HG03095 (cell line): ENCODE data around the gene ZSWIM6.
A peak's percentile ranks its signal among the peaks of the same experiment; 100 is the strongest.

Experiments
- ATAC-seq: cut with Tn5 transposase; IDR thresholded peaks from one replicate; pipeline ENCODE4 v1.9.1; 2021; ENCODE audit warnings: moderate library complexity; ENCODE audit not compliant: unreplicated experiment

Gene ZSWIM6

DNA sequence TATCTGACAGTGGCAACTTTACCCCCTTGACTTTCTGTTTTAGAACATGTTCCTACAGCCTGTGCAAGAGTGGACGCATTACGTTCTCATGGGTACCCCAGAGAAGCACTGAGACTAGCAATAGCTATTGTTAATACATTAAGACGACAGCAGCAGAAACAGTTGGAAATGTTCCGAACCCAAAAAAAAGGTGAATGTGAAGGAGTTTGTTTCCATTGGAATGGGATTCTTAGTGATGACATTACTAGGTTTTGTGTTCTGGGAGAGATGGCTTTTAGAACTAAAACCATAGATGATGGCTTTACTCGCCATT is 194.1 kb downstream of the ZSWIM6 start:
- ATAC-seq, result no peak

DNA sequence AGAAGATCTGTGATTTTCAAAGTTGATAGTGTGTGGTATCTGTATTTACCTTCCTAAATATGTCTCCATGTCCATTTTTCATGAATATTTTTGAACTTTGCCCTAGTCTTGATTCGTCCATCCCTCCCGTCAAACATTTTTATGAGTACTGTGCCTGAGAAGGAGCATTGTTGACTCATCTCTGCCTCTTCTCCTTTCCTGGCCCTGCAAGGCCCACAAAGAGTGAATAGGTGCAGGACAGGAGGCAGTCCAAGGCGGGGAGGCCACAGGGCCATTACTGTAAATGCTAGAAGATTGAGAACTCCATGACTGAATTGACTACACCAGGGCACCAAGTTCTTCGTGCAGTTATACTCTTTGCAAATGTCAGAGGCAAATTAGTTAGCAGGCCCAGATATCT is 200.9 kb downstream of the ZSWIM6 start:
- no peak for ATAC-seq

DNA sequence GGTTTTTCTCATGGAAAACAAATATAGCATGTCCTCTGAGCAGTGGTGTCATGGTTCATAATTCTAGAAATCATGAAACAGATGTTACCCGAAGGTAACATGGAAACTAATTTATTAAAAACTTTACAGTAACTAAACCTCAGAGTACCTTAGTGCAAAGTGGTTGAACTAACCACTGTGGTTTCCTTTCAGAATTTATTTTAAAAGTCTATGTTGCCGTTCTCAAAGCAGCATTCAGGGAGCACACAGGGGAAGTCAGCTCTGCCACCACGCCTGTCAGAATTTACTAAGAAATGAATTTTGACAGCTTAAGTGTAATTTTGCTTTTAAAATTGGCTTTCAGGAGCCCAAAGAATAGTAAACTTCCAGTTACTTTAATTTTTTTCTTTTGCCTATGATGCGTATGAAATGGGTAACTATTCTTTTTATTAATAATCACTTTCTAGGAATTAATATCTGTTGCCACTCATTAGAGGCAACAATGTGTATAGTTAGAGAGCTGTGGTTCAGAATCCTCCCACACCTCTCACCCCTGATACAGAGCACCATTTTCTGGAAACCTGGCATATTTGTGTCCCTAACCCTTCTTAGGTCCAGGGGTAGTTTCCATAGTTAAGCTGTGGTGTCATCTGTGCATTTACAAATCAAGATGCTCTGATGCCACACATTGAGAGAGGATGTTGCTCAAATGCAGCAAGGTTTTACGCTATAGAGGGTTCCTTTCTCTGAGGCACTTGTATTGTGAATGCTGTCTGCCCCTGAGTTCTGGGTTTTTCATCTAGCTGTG is 202.6 kb downstream of the ZSWIM6 start:
- peak; percentile 97 for ATAC-seq

DNA sequence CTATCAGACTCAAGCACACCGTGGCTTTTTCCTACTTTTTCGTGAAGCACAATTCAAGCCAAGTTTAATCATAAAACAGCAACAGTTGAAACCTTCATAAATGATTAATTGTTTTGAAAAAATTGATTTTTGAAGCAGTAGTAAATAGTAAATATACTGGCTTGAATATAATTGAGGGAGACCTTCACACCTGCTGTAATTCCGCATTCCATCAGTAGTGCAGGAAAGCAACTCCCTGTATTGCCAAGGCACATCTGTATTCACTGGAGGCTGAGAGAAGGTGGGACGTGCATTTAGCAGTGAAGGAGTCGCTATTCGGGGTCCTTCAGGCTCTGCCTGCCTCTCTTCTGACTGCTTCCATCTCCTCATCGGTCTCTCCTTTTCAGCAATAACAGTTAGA is 203.8 kb downstream of the ZSWIM6 start:
- ATAC-seq, result no peak

DNA sequence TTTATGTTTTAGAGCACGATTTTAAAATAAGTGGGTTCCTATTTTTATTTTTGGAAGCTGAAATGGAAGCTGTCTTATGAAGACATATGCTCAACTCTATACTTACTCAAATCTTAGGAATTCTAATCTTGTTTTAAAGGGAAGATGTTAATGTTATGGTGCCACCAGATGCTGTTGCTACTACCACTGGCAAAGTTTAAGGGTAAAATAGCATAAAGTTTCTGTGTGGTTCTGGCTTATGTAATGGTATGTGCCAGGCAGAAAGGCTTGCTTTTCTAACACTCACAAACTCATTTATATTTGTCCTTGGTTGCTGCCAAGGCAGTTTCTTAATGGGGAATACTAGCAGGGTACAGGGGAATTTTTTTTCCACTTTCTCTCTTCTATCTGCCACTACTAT is 204.9 kb downstream of the ZSWIM6 start:
- ATAC-seq, result no peak

DNA sequence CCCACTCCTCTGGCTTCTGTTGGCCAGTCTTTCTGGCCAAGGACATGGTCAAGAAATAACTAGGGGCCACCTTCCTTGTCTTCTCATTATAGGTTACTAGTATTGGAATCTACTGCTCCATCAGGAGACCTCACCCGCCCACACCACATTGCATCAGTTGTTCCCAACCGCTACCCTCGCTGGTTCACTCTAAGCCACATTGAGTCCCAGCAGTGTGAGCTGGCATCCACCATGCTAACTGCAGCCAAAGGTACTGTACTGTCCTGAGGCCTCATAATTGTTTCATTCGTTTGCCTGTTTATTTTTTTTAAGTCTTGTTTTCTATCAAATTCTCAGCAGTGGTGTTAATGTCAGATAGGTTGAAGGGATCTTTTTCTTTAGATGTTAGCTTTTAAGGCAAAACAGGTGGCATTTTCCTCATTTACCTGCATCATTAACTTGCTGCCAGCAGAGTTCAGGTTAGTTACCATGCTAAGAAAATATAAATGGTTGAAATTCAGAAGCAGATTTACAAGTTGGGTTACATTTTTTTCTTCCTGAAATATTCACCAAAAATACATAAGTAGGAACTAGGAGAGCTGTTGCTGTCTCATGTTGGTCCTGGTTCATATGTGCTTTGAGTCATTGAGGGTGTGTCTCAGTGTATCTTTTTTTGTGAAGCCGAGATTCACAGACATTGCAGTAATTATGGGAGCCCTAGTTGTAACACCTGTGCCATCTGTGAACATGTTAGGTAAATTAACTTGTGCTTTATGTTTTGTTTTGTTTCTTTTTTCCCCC is 206.9 kb downstream of the ZSWIM6 start:
- ATAC-seq, result no peak

DNA sequence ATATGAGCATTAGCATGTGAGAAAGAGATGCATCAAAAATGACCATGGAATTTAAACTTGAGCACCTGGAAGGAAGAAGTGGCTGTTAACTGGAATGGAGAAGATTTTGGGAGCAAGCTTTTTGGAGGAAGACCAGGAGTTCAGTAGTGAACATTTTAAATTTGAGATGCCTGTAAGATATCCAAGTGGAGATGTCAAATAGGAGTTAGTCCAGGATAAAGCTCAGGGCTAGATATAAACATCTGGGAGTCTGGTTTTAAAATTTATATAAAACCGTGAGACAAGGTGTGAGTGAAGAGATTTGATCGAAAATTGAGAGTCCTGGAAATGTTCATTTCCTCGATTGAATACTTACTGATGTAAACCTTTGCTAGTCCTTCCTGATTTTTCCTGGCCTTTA is 217.5 kb downstream of the ZSWIM6 start:
- no peak for ATAC-seq

DNA sequence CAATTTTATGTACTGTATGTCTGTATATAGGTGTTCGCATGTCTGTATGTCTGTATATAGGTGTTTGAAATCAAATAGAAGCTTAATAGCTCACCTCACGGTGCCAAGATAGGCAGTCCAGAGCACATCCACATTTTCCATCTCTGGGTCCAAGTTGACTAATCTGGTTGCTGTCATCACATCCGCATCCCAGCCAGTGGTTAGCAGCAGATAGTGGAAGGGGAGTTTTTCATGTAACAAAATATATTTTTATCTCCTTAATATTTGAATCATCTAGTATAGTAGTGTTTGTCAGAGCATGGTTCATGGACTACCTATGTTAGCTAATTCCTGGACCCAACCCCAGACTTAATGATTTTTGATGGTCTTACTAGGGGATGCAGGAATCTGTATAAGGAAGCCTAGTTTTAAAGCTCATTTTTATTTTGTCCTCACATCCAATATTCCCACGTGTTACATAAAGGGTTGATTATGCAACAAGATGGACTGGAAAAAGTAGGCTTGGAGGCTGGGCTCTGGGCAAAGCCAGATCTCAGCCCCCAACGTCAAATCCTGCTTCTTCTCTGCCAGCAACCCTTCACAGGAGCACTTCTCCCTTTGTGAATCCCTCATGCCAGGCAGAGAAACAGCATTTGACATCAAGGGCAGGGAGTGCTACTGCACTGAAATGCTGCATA is 219.7 kb downstream of the ZSWIM6 start:
- ATAC-seq, result no peak

DNA sequence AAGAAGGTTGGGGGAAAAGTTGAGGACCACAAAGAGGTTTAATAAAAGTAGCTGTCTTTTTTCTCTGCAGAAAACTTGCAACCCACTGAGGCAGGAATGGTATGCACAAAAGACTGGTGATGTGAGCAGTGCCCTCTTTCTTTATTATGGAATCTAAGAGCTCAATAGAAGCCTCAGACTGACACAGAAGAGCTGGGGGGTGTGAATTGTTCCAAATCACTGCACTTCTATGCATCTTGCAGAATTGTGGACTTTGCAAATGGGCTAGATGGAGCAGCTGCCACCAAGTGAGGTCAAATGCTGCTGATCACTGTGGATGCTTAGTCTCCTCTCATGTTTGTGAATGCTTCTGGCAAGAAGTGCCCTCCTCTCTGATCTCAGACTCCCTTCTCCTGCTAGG is 227.1 kb downstream of the ZSWIM6 start:
- ATAC-seq, result no peak

DNA sequence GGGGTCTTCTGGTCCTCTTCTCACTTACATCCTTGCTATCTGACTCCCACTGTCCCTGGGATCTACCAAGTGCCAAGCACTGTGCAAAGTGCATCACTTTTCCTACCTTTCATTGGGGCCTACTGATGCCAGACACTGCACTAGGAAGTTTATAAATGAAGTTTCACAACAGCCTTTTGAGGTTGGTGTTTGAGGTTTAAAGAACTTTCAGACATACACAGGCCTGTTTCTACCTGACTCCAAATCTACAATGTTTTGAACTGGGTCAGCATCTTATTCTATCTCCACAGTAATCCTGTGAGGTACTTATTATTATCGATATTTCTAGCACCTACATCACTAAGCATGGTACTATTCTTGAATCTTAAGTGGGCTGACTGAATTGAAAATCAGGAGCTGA is 227.7 kb downstream of the ZSWIM6 start:
- no peak for ATAC-seq

DNA sequence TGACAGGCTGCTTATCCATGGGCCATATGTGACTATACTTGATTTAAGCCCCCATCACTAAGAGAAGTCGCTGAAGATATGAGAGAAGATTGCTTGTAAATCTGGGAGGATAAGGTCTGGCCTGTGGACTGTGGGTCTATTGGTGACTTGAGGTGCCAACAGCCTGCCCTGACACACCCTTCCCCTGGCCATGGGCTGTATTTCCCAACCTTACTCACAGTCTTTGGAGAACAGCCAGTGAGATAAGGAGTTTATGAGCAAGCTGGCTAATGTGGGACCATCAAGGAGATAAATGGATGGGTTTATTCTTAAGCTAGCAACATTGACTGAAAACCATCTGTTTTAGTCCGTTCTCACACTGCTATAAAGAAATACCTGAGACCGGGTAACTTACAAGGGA is 231.3 kb downstream of the ZSWIM6 start:
- ATAC-seq, result no peak

DNA sequence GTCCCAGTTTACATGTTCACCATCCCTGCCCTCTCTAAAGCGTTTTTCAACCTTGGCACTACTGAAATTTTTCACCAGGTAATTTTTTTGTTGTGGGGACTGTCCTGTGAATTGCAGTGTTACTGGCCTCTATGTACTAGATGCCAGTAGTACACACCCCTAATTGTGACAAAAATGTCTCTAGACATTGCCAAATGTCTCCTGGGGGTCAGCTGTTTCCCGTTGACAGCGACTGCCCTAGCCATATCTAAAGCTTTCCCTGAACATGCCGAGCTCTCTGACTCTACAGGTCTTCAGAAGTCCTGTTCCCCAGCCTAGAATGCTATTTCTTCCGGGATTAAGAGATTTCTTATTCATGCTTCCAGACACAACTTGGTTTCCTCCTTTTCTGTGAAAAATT is 235.3 kb downstream of the ZSWIM6 start:
- no peak for ATAC-seq

DNA sequence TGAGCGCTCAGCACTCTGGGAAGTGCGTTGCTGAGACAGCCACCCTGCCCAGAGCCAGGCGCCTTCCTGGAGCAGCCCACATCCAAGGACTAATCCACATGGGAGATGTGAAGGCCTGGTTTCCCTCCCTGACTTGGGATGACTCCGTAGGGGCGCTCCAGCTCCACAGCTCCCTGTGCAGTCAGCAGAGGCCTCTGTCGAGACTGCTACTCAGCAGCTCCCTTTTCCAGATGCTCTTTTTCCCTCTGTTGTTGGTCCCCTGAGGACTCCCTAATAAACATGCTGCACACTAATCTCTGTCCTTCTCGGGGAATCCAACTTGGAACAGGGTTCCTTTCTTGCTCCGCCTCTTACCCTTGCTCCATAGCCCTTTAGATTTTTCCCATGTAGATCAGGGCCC is 237.3 kb downstream of the ZSWIM6 start:
- ATAC-seq, result no peak

DNA sequence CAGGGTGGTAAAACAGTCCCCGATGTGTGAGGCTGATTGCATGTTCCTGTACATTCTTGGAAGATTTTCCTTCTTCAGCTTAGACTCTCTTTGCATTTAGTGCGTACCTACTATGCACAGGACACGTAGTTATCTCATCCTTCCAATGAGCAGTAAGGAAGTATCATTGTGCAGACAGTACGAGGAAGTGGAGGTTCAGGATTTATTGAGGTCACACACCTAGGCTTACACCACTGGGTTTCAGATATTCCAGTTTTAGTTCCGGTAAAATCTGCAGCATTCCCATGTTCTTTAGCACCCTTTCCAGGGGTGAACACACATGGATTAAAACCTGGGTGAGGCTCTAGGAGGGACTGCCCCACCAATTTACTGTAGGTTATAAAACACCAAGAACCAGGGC is 238.7 kb downstream of the ZSWIM6 start:
- ATAC-seq, result no peak

DNA sequence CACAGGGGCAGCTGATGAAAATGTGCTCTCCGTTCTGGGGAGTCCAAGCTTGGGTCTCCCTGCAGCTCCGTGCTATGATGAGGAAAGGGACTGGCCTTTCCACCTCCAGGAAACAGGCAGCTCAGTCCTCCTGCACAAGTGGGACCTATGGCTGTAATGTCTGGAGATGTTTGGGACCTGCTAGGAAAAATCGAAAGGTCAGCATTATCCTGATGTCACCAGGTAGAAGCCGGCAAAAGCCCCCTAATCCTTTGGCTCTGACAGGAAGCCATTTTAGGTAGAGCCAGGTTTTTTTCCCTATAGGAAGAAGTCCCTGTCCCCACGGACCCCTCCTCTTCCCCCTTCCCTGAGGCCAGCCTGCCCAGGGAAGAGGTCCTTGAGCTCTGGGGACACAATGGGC is 240.9 kb downstream of the ZSWIM6 start:
- ATAC-seq, result no peak

DNA sequence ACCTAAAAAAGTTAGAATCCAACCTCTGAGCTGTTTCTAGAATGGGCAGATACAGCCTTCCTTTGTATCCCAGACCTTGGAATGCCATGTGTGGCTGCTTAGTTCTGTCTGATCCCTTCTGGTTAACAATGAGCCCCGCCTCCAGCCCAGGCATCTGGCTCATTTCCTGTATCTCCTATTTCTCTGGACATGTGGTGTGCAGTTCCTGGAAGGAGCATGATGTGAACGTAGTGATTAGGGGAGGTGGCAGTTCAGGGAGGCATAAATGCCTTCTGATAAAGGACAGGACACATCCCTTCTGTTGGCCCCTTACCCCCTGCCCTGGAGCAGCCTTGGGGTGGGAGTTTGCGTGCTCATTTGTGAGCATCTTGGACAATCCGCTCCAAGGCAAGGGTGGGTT is 243.0 kb downstream of the ZSWIM6 start:
- no peak for ATAC-seq

DNA sequence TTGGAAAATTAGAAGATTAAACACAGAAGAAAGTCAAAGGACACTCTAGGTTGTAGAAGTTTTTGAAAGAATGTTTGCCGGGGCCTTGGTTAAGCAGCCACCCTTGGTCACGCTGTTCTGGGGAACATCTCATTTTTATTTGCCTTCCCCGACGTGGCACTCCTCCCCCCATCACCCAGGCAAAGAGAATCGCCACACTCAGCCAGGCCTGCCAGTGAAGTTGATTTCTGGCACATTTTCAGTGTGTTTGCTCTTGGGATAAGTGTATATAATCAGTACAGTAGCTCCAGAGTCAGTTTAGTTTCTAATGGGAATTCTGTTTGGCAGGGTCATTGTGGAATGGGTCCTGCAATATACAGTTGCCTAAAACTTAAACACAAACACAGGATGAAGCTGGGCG is 243.5 kb downstream of the ZSWIM6 start:
- ATAC-seq, result no peak

DNA sequence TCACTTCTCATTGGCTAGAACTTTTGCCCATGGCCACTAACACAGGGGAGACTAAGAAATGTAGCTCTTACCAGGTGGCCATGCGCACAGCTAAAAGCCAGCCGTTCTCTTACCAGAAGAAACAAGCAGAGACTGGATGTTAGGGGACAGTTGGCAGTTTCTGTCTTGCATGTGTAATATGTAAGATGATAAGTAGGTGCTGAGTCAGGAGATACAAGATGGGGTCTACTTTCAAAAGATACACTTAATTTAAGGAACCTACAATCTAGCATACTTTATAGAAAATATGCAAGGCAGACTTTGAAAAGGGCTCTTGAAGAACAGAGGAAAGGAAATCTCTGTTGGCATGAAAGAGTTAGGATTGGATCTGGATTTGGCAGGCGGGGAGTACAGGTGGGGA is 244.5 kb downstream of the ZSWIM6 start:
- no peak for ATAC-seq

DNA sequence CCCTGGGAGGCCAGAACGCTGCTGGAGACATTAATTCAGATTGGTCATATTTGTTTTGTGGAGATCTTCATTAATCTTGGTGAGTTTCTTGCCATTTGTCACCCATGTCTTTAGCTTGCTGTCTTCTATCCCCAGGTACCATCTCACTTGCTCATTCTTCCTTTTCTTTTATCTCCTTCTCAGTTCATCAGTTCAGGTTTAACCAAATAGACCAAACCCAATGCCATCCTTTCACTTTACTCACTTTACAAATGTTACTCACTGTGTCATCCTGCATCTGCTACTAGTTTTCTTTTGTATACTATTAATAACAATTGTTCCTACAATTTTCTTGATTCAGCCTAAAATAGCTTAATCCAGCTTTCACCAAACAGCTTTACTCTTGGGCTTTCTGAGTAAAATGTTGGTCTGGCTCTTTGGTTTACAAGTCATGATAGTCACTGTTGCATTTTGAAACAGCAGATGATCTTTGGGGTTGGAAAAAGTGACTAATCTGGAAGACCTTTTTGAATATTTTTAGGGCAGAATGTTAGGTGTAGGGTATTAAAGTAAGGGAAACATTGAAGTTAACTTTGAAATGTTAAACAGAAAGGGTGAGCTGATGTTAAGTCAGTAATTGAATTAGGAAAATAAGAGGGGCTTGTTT is 246.9 kb downstream of the ZSWIM6 start:
- no peak for ATAC-seq

DNA sequence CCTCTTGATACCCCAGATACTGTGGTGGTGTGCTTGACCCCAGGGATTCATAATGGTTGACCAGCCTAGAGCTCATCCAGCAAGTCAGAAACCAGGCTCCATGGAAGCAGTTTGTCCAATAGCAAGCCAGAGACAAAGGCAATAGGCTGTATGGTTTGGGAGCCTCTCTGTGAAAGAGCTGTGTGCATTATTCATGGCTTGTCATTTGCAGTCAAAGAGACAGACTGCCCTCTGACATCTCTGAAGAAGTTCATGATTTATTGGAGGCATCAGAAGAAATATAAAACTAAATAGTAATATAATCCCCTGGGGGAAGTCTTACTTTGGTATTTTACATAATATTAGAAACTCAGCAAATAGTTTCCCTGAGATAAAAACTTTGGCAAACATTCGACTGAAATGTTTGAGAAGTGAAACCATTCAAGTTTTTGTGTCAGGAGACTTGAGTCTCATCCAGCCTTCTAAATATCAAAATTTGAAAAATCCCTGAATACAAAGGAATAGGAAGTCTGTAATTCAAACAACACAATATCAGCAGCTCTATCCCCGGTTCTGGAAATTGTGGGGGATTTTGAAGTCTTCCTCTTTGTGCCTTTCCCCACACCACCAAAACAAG is 250.3 kb downstream of the ZSWIM6 start:
- ATAC-seq, result no peak

DNA sequence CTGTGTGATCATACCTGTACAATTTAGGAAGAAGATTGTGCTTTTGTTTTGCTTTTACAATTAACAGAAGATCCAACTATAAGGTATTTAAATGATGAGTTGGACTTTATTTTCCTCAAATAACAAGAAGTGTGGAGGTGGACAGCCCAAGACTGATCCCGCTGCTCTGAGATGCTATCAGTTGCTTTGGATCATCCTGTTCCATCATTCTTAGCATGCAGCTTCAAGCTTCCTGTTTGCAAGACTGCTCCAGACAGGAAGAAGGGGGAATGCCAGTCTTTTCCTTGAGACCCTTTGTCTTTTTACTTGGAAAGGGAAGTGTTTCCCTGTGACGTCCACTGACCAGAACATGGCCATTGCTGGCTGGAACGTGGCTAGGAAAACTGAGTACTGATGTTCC is 250.8 kb downstream of the ZSWIM6 start:
- no peak for ATAC-seq
